ENCODE data around the gene CD109.

The CD109 gene

DNA sequence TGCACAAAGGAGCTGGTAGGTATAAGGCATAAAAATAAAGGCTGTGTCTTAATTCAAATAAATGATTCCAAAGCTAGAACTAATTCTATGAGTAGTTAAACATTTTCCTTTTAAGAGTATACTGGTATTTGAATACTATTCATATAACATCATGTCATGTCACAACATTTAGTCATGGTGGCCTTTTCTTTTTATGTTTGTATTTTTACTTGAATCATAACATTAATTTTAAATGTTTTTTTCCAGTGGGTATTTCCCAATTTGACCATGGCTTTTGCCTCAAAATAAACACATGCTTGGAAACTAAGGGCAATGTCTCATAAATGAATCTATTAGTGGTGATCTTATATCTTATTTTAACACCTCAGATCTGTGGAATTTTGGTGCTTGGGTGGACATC is 177.1 kb downstream of the CD109 start:
- TF ChIP-seq, protein P1, sequence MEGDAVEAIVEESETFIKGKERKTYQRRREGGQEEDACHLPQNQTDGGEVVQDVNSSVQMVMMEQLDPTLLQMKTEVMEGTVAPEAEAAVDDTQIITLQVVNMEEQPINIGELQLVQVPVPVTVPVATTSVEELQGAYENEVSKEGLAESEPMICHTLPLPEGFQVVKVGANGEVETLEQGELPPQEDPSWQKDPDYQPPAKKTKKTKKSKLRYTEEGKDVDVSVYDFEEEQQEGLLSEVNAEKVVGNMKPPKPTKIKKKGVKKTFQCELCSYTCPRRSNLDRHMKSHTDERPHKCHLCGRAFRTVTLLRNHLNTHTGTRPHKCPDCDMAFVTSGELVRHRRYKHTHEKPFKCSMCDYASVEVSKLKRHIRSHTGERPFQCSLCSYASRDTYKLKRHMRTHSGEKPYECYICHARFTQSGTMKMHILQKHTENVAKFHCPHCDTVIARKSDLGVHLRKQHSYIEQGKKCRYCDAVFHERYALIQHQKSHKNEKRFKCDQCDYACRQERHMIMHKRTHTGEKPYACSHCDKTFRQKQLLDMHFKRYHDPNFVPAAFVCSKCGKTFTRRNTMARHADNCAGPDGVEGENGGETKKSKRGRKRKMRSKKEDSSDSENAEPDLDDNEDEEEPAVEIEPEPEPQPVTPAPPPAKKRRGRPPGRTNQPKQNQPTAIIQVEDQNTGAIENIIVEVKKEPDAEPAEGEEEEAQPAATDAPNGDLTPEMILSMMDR (IDR thresholded peaks at IDR 0.05; ENCODE audit: low read depth, low read length): no peak
- no peak overlapping the region for H3K4me3 ChIP-seq (ENCODE audit: low read depth, low read length)
